WTC11 (cell line): ENCODE results near the gene TSPAN2. TPM values are rescaled to one million over a fixed set of nuclear protein-coding genes. Genes with fewer than 3 reads are reported as not detected.

Experiments used
- ATAC-seq: fragments of 200-7000 bp; cut with Tn5 transposase; 2 replicates; pipeline ENCODE4 v1.10.0; 2021; ENCODE audit warnings: mild to moderate bottlenecking, moderate library complexity
- CTCF ChIA-PET: fragments of 300-600 bp; sonication (Branson Sonifier 250); formaldehyde crosslinking; loops from one replicate; lab custom pipeline; 2021; ENCODE audit warnings: antibody characterized with exemption; lab: Charles Lee
- POLR2A ChIA-PET: fragments of 350-600 bp; sonication (Branson Sonifier 250); formaldehyde crosslinking; loops from one replicate; lab custom pipeline; 2021; ENCODE audit warnings: antibody characterized with exemption; lab: Charles Lee
- DNase-seq: peaks from one replicate; pipeline ENCODE4 v3.0.0; 2021; ENCODE audit warnings: low spot score
- H3K27ac Mint-ChIP-seq: 2 replicates; pipeline ENCODE4 v1.8.0; 2021; ENCODE audit warnings: mixed read lengths
- H3K27me3 Mint-ChIP-seq: 2 replicates; pipeline ENCODE4 v1.8.0; 2021; ENCODE audit warnings: low read depth, mild to moderate bottlenecking, moderate library complexity, mixed read lengths
- H3K36me3 Mint-ChIP-seq: 2 replicates; pipeline ENCODE4 v1.8.0; 2021; ENCODE audit warnings: mixed read lengths
- H3K4me1 Mint-ChIP-seq: 2 replicates; pipeline ENCODE4 v1.8.0; 2022; ENCODE audit warnings: mixed read lengths
- H3K4me3 Mint-ChIP-seq: 2 replicates; pipeline ENCODE4 v1.8.0; 2021; ENCODE audit warnings: mild to moderate bottlenecking, moderate library complexity, mixed read lengths
- H3K9me3 Mint-ChIP-seq: 2 replicates; pipeline ENCODE4 v1.8.0; 2021; ENCODE audit warnings: mixed read lengths
- ATF1 ChIP-seq: sonication (generic); formaldehyde crosslinking; IDR thresholded peaks from 2 replicates; pipeline ENCODE4 v1.8.1; 2023; ENCODE audit warnings: mild to moderate bottlenecking, moderate library complexity, missing genetic modification reagents
- CBFB ChIP-seq: sonication (generic); formaldehyde crosslinking; IDR thresholded peaks from 2 replicates; pipeline ENCODE4 v1.8.1; 2022; ENCODE audit warnings: mild to moderate bottlenecking, low read depth, missing genetic modification reagents
- CREM ChIP-seq: sonication (generic); formaldehyde crosslinking; IDR thresholded peaks from 2 replicates; pipeline ENCODE4 v1.8.1; 2022; ENCODE audit warnings: mild to moderate bottlenecking, missing genetic modification reagents, moderate library complexity
- EMX1 ChIP-seq: fragments of 250-450 bp; sonication (Bioruptor Pico); IDR thresholded peaks from 2 replicates; pipeline ENCODE4 v1.8.0; 2021; ENCODE audit warnings: mild to moderate bottlenecking
- FOXK1 ChIP-seq: sonication (generic); formaldehyde crosslinking; IDR thresholded peaks from 2 replicates; pipeline ENCODE4 v1.8.0; 2022; ENCODE audit warnings: mild to moderate bottlenecking, moderate library complexity, missing genetic modification reagents
- GABPB1 ChIP-seq: sonication (generic); formaldehyde crosslinking; IDR thresholded peaks from 2 replicates; pipeline ENCODE4 v1.8.1; 2023; ENCODE audit warnings: mild to moderate bottlenecking, missing genetic modification reagents
- JAZF1 ChIP-seq: fragments of 250-450 bp; sonication (Bioruptor Pico); IDR thresholded peaks from 2 replicates; pipeline ENCODE4 v1.9.0; 2021; ENCODE audit warnings: moderate library complexity, mild to moderate bottlenecking, inconsistent platforms
- NFE2L1 ChIP-seq: sonication (generic); formaldehyde crosslinking; IDR thresholded peaks from 2 replicates; pipeline ENCODE4 v1.8.1; 2023; ENCODE audit warnings: missing genetic modification reagents
- NR1H2 ChIP-seq: sonication (generic); formaldehyde crosslinking; IDR thresholded peaks from 2 replicates; pipeline ENCODE4 v1.9.0; 2021; ENCODE audit warnings: mild to moderate bottlenecking, moderate library complexity, missing genetic modification reagents
- TEAD1 ChIP-seq: sonication (generic); formaldehyde crosslinking; IDR thresholded peaks from 2 replicates; pipeline ENCODE4 v1.8.0; 2022; ENCODE audit warnings: mild to moderate bottlenecking, missing genetic modification reagents
- ZBTB21 ChIP-seq: sonication (generic); formaldehyde crosslinking; IDR thresholded peaks from 2 replicates; pipeline ENCODE4 v1.8.1; 2023; ENCODE audit warnings: mild to moderate bottlenecking, missing genetic modification reagents, borderline replicate concordance
- ZNF121 ChIP-seq: sonication (generic); formaldehyde crosslinking; IDR thresholded peaks from 2 replicates; pipeline ENCODE4 v1.8.0; 2023; ENCODE audit warnings: missing genetic modification reagents
- ZNF138 ChIP-seq: sonication (generic); formaldehyde crosslinking; conservative IDR thresholded peaks from 2 replicates; pipeline ENCODE4 v1.8.1; 2022; ENCODE audit warnings: mild to moderate bottlenecking, moderate library complexity, missing genetic modification reagents
- ZNF317 ChIP-seq: sonication (generic); formaldehyde crosslinking; IDR thresholded peaks from 2 replicates; pipeline ENCODE4 v1.8.1; 2023; ENCODE audit warnings: low read depth, mild to moderate bottlenecking, moderate library complexity, missing genetic modification reagents, borderline replicate concordance
- total RNA-seq: library from RNA; stranded (reverse); gene quantifications from 3 replicates; pipeline ENCODE4 v1.2.3, GENCODE V29; 2021
- TF ChIP-seq, protein P1 (sequence below): sonication (generic); formaldehyde crosslinking; IDR thresholded peaks from 2 replicates; pipeline ENCODE4 v1.8.1; 2022; ENCODE audit warnings: missing genetic modification reagents, borderline replicate concordance
- TF ChIP-seq, protein P2 (sequence below): sonication (generic); formaldehyde crosslinking; IDR thresholded peaks from 2 replicates; pipeline ENCODE4 v1.8.0; 2022; ENCODE audit warnings: mild to moderate bottlenecking, missing genetic modification reagents
- TF ChIP-seq, protein P3 (sequence below): sonication (generic); formaldehyde crosslinking; IDR thresholded peaks from 2 replicates; pipeline ENCODE4 v1.8.1; 2022; ENCODE audit warnings: low read depth, missing genetic modification reagents, borderline replicate concordance
- TF ChIP-seq, protein P4 (sequence below): sonication (generic); formaldehyde crosslinking; IDR thresholded peaks from 2 replicates; pipeline ENCODE4 v1.8.0; 2022; ENCODE audit warnings: mild to moderate bottlenecking, missing genetic modification reagents
- TF ChIP-seq, protein P5 (sequence below): sonication (generic); formaldehyde crosslinking; IDR thresholded peaks from 2 replicates; pipeline ENCODE4 v1.8.0; 2023; ENCODE audit warnings: missing genetic modification reagents
- TF ChIP-seq, protein P6 (sequence below): fragments of 250-450 bp; sonication (Bioruptor Pico); conservative IDR thresholded peaks from 2 replicates; pipeline ENCODE4 v1.9.0; 2021; ENCODE audit warnings: mild to moderate bottlenecking
- TF ChIP-seq, protein P7 (sequence below): sonication (generic); formaldehyde crosslinking; IDR thresholded peaks from 2 replicates; pipeline ENCODE4 v1.8.0; 2022; ENCODE audit warnings: mild to moderate bottlenecking, missing genetic modification reagents
- TF ChIP-seq, protein P8 (sequence below): sonication (generic); formaldehyde crosslinking; IDR thresholded peaks from 2 replicates; pipeline ENCODE4 v1.8.1; 2023; ENCODE audit warnings: mild to moderate bottlenecking, missing genetic modification reagents

TSPAN2 gene
- total RNA-seq, 1 experiment from 2014 or later, result 12.0 TPM

DNA sequence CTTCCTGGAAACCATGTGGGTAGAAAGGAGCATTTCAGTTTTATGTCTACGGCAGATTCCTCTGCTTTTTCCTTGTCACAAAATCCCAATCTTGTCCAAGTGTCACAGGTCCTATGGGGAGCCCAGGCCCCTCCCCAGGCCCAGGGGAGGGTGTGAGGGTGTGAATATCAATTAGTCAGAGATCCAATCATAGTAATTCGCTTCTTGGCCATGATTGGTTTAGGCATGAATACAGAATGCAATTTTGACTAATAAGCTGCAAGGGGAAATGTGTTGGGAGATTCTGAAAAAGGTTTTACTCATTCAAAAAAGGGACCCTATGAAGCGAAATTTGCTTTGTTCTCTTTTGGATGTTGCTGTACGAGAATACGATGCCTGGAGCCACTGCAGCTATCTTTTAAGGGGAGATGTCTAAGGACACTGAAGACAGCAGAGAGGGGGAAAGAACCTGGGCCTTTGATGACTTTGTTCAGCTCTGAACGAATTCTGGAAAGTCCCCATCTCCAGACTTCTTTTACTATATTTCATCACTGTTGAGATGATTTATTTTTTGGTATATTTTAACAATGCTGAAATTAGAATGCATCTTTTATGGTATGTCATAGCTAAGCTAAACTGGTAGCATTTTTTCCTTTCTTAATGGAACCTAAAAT, 18.2 kb downstream of the TSPAN2 start:
- no peaks in the 10 kb centered on the region for H3K36me3 Mint-ChIP-seq
- no peak overlapping the region for H3K27ac Mint-ChIP-seq
- POLR2A ChIA-PET, result interaction anchor here (1.2 kb wide), 1 partner anchor 17 kb away, joined by 3 read pairs; no protein-coding TSS in a partner anchor
- DNase-seq, result no peak
- H3K4me3 Mint-ChIP-seq, result no peak overlapping the region
- H3K27me3 Mint-ChIP-seq, result no peaks in the 10 kb centered on the region; the same call in none of the 2 replicates
- H3K4me1 Mint-ChIP-seq, result 0 out of 2 replicates have a peak, but pooled peaks cover 3% of the 10 kb centered on the region
- no peaks in the 10 kb centered on the region for H3K9me3 Mint-ChIP-seq
- CTCF ChIA-PET, result interaction anchor here (0.7 to 2.4 kb wide), 2 partner anchors 15 to 19 kb away, joined by 3 to 11 read pairs; no protein-coding TSS in a partner anchor
- TF ChIP-seq CBFB (CRISPR knock-in tag) (no peak), GABPB1 (CRISPR knock-in tag) (no peak), NR1H2 (no peak), ZNF317 (CRISPR knock-in tag) (no peak), EMX1 (CRISPR knock-in tag) (no peak), TEAD1 (no peak), CREM (CRISPR knock-in tag) (no peak), ZNF138 (CRISPR knock-in tag) (no peak), NFE2L1 (no peak)
- TF ChIP-seq, protein P1, sequence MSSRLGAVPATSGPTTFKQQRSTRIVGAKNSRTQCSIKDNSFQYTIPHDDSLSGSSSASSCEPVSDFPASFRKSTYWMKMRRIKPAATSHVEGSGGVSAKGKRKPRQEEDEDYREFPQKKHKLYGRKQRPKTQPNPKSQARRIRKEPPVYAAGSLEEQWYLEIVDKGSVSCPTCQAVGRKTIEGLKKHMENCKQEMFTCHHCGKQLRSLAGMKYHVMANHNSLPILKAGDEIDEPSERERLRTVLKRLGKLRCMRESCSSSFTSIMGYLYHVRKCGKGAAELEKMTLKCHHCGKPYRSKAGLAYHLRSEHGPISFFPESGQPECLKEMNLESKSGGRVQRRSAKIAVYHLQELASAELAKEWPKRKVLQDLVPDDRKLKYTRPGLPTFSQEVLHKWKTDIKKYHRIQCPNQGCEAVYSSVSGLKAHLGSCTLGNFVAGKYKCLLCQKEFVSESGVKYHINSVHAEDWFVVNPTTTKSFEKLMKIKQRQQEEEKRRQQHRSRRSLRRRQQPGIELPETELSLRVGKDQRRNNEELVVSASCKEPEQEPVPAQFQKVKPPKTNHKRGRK (CRISPR knock-in tag), result no peak
- TF ChIP-seq, protein P2, sequence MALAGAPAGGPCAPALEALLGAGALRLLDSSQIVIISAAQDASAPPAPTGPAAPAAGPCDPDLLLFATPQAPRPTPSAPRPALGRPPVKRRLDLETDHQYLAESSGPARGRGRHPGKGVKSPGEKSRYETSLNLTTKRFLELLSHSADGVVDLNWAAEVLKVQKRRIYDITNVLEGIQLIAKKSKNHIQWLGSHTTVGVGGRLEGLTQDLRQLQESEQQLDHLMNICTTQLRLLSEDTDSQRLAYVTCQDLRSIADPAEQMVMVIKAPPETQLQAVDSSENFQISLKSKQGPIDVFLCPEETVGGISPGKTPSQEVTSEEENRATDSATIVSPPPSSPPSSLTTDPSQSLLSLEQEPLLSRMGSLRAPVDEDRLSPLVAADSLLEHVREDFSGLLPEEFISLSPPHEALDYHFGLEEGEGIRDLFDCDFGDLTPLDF (CRISPR knock-in tag), result no peak
- TF ChIP-seq, protein P3, sequence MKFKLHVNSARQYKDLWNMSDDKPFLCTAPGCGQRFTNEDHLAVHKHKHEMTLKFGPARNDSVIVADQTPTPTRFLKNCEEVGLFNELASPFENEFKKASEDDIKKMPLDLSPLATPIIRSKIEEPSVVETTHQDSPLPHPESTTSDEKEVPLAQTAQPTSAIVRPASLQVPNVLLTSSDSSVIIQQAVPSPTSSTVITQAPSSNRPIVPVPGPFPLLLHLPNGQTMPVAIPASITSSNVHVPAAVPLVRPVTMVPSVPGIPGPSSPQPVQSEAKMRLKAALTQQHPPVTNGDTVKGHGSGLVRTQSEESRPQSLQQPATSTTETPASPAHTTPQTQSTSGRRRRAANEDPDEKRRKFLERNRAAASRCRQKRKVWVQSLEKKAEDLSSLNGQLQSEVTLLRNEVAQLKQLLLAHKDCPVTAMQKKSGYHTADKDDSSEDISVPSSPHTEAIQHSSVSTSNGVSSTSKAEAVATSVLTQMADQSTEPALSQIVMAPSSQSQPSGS (CRISPR knock-in tag), result no peak
- TF ChIP-seq, all 79 proteins: peak for 0
- no peak for ATAC-seq

DNA sequence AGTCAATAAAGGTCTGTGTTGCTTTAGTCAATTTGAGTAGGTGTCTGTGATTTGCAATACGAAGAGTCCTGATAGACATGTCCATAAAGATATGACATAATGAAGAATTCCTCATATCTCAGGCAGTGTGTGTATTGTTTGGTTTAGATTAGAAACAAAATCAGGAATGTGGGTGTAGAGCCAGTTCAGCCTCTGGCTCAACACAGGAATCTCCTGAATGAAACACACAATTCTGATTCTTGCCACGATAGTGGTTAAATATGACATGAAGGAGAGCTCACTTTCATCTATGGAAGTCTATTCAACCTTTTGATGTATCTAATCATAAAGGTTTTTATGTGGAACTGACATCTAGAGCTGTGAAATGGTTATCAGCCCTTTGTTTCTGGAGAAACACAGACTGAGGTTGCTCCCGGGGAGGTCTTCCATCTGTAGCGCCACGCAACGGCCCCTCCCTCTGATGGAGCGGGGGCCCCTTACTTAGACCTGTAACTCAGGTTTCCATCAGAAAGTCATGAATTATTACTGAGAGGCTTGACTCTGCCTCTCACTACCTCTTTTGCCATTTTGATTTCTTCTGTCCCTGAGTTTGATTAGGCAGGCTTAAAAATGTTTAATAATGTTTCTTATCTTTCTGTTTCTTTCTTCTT, 19.5 kb downstream of the TSPAN2 start:
- no peak for ATAC-seq
- H3K27ac Mint-ChIP-seq, result no peak overlapping the region
- TF ChIP-seq, protein P4, sequence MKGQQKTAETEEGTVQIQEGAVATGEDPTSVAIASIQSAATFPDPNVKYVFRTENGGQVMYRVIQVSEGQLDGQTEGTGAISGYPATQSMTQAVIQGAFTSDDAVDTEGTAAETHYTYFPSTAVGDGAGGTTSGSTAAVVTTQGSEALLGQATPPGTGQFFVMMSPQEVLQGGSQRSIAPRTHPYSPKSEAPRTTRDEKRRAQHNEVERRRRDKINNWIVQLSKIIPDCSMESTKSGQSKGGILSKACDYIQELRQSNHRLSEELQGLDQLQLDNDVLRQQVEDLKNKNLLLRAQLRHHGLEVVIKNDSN (CRISPR knock-in tag), result no peak
- TF ChIP-seq FOXK1 (CRISPR knock-in tag), result no peak
- no peak for TF ChIP-seq ZNF121 (CRISPR knock-in tag)
- no peak for TF ChIP-seq ATF1 (CRISPR knock-in tag)
- no peak for TF ChIP-seq JAZF1 (CRISPR knock-in tag)
- TF ChIP-seq, protein P5, sequence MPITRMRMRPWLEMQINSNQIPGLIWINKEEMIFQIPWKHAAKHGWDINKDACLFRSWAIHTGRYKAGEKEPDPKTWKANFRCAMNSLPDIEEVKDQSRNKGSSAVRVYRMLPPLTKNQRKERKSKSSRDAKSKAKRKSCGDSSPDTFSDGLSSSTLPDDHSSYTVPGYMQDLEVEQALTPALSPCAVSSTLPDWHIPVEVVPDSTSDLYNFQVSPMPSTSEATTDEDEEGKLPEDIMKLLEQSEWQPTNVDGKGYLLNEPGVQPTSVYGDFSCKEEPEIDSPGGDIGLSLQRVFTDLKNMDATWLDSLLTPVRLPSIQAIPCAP, result no peak
- TF ChIP-seq ZBTB21 (CRISPR knock-in tag), result no peak
- TF ChIP-seq ZNF138 (CRISPR knock-in tag), result no peak
- TF ChIP-seq, protein P6, sequence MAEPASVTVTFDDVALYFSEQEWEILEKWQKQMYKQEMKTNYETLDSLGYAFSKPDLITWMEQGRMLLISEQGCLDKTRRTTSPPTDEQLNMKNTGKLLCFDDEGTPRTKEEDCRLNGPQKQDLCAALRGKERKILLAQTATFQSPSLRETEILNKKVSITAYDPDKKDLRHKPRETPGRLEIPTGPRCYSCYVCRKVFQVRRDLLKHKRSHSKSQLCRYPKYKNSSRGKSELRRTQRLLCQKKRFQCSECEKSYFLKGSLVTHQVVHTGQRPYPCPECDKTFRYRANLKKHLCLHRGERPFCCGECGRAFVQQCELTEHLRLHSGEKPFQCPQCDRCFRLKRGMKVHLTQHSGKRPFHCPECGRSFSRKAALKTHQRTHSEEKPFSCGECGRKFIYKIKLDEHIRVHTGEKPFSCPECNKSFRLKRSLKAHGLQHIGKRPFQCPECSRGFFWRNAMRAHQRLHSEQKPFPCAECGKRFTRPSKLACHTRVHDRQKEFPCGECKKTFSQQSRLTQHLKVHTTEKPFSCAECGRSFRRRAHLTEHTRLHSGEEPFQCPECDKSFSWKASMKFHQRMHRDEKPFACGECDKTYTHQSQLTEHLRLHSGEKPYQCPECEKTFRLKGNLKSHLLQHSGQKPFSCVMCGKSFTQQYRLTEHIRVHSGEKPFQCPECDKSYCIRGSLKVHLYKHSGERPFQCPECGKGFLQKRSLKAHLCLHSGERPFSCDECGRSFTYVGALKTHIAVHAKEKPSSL (CRISPR knock-in tag), result no peak
- TF ChIP-seq, protein P7, sequence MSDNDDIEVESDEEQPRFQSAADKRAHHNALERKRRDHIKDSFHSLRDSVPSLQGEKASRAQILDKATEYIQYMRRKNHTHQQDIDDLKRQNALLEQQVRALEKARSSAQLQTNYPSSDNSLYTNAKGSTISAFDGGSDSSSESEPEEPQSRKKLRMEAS (CRISPR knock-in tag), result no peak
- TF ChIP-seq, protein P8, sequence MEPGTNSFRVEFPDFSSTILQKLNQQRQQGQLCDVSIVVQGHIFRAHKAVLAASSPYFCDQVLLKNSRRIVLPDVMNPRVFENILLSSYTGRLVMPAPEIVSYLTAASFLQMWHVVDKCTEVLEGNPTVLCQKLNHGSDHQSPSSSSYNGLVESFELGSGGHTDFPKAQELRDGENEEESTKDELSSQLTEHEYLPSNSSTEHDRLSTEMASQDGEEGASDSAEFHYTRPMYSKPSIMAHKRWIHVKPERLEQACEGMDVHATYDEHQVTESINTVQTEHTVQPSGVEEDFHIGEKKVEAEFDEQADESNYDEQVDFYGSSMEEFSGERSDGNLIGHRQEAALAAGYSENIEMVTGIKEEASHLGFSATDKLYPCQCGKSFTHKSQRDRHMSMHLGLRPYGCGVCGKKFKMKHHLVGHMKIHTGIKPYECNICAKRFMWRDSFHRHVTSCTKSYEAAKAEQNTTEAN (CRISPR knock-in tag), result no peak
- no peak for TF ChIP-seq CBFB (CRISPR knock-in tag)

More for the DNA sequence above, 19.5 kb downstream of the TSPAN2 start:
- H3K9me3 Mint-ChIP-seq, result no peaks in the 10 kb centered on the region
- H3K4me1 Mint-ChIP-seq, result 0 out of 2 replicates have a peak, but pooled peaks cover 3% of the 10 kb centered on the region
- no peaks in the 10 kb centered on the region; the same call in 1 of the 2 replicates for H3K36me3 Mint-ChIP-seq
- ChIA-PET POLR2A (interaction anchor here (1.2 kb wide), 1 partner anchor 19 kb away, joined by 3 read pairs; no protein-coding TSS in a partner anchor), CTCF (no interaction called here)
- no peaks in the 10 kb centered on the region; the same call in 1 of the 2 replicates for H3K27me3 Mint-ChIP-seq
- H3K4me3 Mint-ChIP-seq, result no peak overlapping the region
- DNase-seq, result no peak
